HG03432 (cell line): ENCODE results near the gene SPNS3.
A peak's percentile ranks its signal among the peaks of the same experiment; 100 is the strongest.

ENCODE experiments used
- ATAC-seq: cut with Tn5 transposase; IDR thresholded peaks from one replicate; pipeline ENCODE4 v1.9.1; 2021; ENCODE audit warnings: mild to moderate bottlenecking, moderate library complexity; ENCODE audit not compliant: unreplicated experiment

SPNS3 gene, protein sequence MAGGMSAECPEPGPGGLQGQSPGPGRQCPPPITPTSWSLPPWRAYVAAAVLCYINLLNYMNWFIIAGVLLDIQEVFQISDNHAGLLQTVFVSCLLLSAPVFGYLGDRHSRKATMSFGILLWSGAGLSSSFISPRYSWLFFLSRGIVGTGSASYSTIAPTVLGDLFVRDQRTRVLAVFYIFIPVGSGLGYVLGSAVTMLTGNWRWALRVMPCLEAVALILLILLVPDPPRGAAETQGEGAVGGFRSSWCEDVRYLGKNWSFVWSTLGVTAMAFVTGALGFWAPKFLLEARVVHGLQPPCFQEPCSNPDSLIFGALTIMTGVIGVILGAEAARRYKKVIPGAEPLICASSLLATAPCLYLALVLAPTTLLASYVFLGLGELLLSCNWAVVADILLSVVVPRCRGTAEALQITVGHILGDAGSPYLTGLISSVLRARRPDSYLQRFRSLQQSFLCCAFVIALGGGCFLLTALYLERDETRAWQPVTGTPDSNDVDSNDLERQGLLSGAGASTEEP

GRCh38 chr17:4433515-4434031 is at the start of gene SPNS3:
Gene SPNS3, plus strand, starts transcription at chr17:4433940. Its CDS starts 28 bp downstream, at chr17:4433968.
- no peak for ATAC-seq

DNA sequence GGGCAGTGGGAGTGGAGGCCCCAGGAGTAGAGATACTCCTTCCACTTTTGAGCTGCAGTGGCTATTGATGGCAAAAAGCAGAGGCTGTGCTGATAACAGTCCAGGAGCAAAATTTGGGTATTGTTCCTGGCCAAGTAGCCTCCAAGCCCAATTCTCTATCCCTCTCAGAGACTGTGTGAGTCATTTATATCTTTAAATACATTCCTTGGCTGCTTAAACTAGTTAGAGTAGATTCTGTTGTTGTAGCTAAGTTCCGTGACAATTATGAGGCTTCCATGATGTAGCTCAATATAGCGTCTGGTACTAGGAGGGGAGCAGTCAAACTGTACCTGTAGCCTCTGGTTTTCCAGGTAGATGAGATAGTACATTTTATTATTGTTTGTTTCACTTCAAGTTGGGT is 47.3 kb upstream of the SPNS3 start:
- no peak for ATAC-seq

- no peak for ATAC-seq
Measured at GRCh38 chr17:4387137-4387536, 46.6 kb upstream of the SPNS3 start.

DNA sequence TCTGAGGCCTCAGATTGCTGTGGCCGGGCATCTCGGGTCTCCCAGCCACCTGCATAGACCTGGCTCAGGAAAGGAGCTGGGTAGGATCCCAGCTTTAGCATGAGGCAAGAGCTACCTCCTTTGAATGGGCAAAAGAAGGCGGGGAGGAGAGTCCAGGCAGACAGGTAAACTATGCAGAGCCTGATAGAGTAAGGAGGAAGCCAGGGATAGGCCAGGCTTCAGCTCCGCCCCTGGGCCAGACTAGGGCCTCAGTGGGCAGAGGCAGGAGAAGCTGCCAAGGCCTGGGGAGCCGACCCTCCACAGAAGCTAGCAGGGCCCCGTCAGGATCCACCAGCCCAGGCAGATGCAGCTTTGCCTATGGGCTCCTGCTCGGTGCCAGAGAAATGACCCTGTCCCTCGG is 44.7 kb upstream of the SPNS3 start:
- no peak for ATAC-seq

GRCh38 chr17:4393806-4394205 is 39.9 kb upstream of the SPNS3 start:
- ATAC-seq, result no peak

DNA sequence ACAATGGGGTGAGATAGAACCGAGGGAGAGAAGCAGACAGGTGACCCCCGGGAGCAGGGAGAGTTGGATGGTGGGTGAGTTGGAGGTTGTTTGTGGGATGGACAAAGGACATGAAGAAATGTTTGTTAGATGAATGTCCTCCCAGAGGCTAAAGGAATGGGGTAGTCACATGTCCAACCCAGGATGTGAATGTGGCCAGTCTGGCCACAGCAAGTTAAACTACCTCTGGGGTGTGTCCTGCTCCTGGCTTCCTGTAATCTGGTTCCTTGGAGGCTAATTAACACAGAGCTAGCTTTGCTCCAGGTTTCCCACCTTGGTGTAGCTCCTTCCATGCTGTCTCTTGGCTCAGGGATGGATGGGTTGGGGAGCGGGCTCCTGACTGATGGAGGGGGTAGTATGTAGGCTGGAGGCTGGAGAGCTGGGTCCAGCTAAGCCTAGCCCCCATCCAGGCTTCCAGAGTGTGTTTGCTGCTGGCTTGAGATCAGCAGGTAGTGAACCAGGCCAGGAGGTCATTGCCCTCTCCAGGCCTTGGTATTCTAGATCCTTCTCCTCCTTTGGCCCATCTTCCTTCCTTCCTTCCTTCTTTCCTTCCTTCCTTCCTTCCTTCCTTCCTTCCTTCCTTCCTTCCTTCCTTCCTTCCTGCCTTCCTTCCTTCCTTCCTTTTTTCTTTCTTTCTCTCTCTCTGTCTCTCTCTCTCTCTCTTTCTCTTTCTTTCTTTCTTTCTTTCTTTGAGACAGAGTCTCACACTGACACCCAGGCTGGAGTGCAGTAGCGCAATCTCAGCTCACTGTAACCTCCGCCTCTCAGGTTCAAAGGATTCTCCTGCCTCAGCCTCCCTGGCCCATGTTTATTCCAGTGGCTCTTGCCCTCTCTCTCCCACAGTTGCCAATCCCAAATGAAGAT is 39.3 kb upstream of the SPNS3 start:
- ATAC-seq, result no peak

DNA sequence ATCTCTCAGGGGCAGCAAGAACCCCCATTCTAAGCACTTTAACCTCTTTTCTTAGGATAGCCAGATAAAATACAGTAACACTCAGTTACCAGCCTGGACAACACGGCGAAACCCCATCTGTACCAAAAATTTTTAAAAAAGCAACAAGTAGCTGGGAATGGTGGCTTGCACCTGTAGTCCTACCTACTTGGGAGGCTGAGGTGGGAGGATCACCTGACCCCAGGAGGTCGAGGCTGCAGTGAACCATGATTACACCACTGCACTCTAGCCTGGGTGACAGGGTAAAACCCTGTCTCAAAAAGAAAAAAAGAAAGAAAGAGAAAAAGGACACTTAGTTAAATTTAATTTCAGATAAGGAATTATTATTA is 38.6 kb upstream of the SPNS3 start:
- no peak for ATAC-seq

- ATAC-seq, result no peak
Measured at GRCh38 chr17:4397840-4398239, 35.9 kb upstream of the SPNS3 start.

GRCh38 chr17:4405038-4405669 is 28.6 kb upstream of the SPNS3 start:
- ATAC-seq, result no peak

DNA sequence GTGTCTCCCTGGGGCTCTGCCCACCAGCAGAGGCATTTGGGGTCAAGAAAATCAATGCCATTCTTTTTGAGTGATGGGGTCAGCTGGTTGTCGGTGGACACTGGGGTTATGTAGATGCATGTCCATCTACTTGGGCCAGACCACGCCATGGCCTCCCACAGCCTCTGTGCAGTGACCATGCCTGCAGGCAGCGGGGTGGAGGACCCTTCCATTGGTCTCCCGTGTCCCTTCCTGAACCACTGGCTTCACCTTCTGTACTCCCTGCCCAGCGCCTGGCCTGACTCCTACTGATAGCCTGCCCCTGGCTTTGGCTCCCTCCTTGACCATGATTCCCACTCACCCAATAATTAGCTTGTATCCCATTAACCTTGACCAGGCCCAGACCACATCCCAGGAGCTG is 28.0 kb upstream of the SPNS3 start:
- ATAC-seq, result no peak

GRCh38 chr17:4406386-4406785 is 27.4 kb upstream of the SPNS3 start:
- ATAC-seq, result no peak

GRCh38 chr17:4407216-4407615 is 26.5 kb upstream of the SPNS3 start:
- ATAC-seq, result no peak

DNA sequence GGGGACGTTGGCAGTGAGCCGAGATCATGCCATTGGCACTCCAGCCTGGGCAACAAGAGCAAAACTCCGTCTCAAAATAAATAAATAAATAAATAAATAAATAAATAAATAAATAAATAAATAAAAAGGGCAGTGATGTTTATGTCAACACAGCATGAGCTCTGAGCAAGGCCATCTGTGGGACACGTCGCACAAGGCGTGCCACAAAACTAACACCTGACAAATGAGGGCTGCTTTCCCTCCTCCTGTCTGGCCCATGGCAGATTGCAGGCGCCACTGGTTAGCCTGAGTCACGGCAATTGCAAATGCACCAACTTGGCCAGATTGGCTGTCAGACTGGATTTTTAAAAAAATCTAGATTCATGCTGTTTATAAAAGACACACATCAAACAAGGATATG is 25.9 kb upstream of the SPNS3 start:
- no peak for ATAC-seq

DNA sequence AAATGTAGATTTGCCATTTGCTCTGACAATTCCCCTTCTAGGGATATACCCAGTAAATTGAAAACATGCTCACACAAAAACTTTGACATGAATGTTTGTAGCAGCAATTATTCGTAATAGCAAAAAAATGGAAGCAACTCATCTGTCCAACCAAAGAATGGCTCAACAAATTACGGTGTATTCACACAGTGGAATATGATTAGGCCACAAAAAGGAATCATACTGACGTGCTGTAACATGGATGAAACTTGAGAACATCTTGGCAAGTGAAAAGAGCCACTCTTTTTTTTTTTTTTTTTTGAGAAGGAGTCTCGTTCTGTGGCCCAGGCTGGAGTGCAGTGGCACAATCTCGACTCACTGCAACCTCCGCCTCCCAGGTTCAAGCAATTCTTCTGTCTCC is 24.1 kb upstream of the SPNS3 start:
- no peak for ATAC-seq

GRCh38 chr17:4411201-4411600 is 22.5 kb upstream of the SPNS3 start:
- no peak for ATAC-seq

DNA sequence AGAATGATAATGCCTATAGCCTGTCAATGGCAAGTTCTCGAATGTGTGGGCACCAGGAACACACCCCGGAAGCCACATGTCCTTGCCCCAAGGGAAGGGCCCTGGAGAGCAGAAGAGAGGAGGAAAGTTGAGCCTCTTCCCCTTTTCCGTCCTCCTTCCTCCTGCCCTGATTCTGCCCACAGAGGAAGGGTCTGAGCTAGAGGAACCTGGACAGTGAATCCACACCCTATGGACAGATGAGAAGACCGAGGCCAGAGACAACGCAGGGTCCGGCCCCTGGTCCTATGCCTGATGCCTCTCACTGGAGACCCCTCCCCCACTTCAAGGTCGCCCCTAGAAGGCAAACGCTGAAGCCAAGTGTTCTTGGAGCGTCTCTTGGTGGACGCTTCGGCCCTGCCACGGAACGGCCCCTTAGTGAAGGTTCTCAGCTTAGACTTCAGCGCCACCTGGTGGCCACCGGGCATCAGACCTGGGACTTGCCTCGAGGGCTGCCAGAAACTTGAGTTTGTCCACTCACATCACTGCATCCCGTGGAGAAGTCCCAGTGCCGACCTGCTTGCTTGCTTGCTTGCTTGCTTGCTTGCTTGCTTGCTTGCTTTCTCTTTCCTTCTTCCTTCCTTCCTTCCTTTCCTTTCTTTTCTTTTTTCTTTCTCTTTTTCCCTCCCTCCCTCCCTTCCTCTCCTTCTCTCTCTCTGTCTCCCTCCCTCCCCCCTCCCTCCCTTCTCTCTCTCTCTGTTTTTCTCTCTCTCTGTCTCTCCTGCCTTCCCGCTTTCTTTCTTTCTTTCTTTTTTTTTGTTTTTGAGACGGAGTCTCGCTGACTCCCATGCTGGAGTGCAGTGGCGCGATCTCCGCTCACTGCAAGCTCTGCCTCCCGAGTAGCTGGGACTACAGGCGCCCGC is 20.6 kb upstream of the SPNS3 start:
- peak; percentile 54 for ATAC-seq

- no peak for ATAC-seq
Measured at GRCh38 chr17:4417129-4417667, 16.5 kb upstream of the SPNS3 start.

- no peak for ATAC-seq
Measured at GRCh38 chr17:4420692-4421131, 13.0 kb upstream of the SPNS3 start.

DNA sequence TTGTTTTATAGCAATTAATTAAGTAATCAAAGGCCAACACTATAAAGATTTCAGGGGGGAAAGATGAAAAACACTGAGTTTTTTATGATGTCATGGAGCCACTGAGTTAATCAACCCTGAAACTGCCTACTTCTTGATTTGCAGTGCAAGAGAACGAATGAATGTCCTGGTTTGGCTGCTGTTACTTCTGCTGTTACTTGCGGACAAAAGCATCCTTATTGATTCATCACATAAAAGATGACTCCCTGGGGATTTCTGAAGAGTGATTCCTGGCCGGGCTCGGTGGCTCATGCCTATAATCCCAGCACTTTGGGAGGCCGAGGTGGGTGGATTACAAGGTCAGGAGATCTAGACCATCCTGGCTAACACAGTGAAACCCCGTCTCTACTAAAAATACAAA is 10.9 kb upstream of the SPNS3 start:
- no peak for ATAC-seq

DNA sequence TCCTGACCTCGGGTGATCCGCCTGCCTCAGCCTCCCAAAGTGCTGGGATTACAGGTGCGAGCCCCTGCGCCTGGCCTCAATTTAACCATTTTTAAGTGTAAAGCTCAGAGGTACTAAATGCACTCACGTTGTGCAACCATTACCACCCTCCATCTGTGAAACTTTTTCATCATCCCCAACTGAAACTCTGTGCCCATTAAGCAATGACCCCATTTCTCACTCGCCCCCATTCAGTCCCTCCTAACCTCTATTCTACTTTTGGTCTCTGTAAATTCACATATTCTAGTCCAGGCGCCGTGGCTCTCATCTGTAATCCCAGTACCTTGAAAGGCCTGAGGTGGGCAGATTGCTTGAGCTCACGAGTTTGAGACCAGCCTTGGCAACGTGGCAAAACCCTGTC is 8.3 kb upstream of the SPNS3 start:
- no peak for ATAC-seq
